Mesothelial cell of epicardium (in vitro differentiated cells): ENCODE results near the gene FARP2. TPM values are rescaled to one million over a fixed set of nuclear protein-coding genes. Genes with fewer than 3 reads are reported as not detected.
"Not testable (repeated sequence)": the region's sequence is repeated elsewhere in the genome, so short reads cannot be mapped to it uniquely, and the experiment has no call there.

Experiments used
- DNase-seq, 2 experiments: peaks; one replicate each; pipeline ENCODE4 v3.0.0; 2021; ENCODE audit warnings: low spot score in 2 of 2; ENCODE audit not compliant: unreplicated experiment in 2 of 2
- H3K27ac Mint-ChIP-seq: 2 replicates; pipeline ENCODE4 v1.8.0; 2021; ENCODE audit warnings: mixed read lengths
- H3K27me3 Mint-ChIP-seq: 2 replicates; pipeline ENCODE4 v1.8.0; 2021; ENCODE audit warnings: low read depth, mixed read lengths
- H3K36me3 Mint-ChIP-seq: 2 replicates; pipeline ENCODE4 v1.8.0; 2021; ENCODE audit warnings: mixed read lengths
- H3K4me1 Mint-ChIP-seq: 2 replicates; pipeline ENCODE4 v1.8.0; 2021; ENCODE audit warnings: mixed read lengths
- H3K4me3 Mint-ChIP-seq: 2 replicates; pipeline ENCODE4 v1.8.0; 2021; ENCODE audit warnings: mild to moderate bottlenecking, moderate library complexity, mixed read lengths
- H3K9me3 Mint-ChIP-seq: 2 replicates; pipeline ENCODE4 v1.8.0; 2021; ENCODE audit warnings: mixed read lengths
- CTCF ChIP-seq: fragments of 200-600 bp; sonication (generic); IDR thresholded peaks from one replicate; pipeline ENCODE4 v1.5.0; 2021; ENCODE audit warnings: antibody characterized with exemption; ENCODE audit not compliant: unreplicated experiment
- total RNA-seq: library from RNA; stranded (reverse); gene quantifications from 3 replicates; pipeline ENCODE4 v1.2.1, GENCODE V29; 2021

Gene FARP2
- total RNA-seq, 1 donor from 2014 or later, result 54.9 TPM

DNA sequence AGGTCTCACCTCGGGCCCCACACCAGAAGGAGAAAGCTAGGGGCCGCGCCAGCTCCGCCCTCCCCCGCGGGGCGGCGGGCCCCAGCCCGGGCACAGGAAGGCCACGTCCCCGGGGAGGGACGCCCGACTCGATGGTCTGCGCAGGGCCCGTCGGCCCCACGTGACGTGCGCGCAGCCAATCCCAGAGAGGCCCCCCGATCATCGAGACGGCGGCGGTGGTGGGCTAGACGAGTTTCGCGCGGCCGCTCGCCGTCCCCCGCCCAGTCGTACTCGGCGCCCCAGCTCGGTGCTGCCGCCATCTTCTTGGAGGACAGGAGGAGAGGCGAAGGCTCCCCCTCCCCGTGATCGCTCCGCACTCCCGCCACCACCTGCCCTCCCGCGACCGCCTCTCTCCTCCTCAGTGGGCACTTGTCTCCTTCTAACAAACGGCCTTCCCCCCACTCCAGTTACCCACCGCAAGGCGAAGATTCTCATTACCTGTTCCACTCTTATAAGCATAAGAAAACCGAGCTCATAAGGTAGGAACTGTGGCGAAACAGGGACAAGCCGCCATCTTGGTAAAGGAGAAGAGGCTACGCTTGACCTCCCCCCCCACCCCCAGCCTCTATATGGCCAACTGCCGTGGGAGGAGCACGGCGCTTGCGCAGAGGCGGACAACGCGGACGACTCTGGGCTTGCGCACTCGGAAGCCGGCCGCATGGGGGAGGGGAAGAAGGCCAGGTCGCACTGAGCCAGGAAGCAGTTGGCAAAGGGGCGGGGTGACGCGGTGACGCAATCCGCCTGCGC is 40.8 kb upstream of the FARP2 start, which contains the start of gene HDLBP:
Gene HDLBP, minus strand, starts transcription at position 580 of the 786 bp plus-strand sequence. CDS start 48,803 bp downstream, outside the sequence.
- peak; percentile 100 for DNase-seq
- Mint-ChIP-seq H3K36me3 (peaks cover 5% of the 10 kb centered on the region), H3K4me3 (peak within 1 kb of the TSS; percentile 99), H3K9me3 (no peaks in the 10 kb centered on the region), H3K4me1 (peaks cover 55% of the 10 kb centered on the region), H3K27me3 (no peaks in the 10 kb centered on the region), H3K27ac (peak within 1 kb of the TSS; percentile 100)
- TF ChIP-seq CTCF, result no peak

DNA sequence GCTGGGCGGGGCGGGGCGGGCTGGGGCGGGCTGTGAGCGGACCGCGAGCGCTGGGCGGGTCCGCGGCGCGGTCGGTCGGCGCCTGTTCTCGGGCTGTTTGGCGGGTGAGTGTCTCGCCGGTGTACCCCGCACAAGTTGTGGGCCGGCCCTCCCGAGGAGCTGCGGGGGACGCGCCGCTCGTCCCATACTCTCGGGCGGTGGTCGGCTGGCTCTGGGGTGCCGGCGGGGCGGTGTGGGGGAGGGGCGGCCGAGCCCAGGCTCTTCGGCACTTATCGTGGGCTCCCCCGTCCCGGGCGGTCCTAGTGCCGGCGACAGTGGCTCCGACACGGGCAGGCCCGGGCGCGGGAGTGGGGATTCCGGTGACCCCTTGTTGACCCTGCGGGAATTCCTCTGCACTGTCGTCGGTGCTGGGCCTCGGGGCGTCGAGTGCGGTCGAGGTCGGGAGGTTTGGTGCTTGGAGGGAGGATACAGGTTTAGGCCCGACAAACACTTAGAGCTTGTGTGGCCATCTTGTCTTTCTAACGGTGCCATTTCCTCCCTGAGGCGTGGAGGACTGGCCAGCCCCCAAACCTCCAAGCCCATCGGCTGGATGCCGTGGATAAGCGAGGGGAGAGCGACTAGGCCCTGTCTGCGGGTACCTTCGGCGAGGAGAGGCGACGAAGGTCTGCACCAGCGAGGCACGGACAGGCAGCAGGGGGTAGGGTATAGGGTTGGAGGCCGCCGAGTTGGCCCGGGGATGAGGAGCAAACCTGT is 40.0 kb upstream of the FARP2 start, which contains the start of gene SEPTIN2:
Gene SEPTIN2, plus strand, starts transcription at position 47 of the 753 bp plus-strand sequence. CDS start 8,308 bp downstream, outside the sequence.
- no peaks in the 10 kb centered on the region for H3K9me3 Mint-ChIP-seq
- peak in 1 of 2 experiments; percentile 79 for DNase-seq
- peaks cover 5% of the 10 kb centered on the region for H3K36me3 Mint-ChIP-seq
- H3K27me3 Mint-ChIP-seq, result no peaks in the 10 kb centered on the region
- H3K27ac Mint-ChIP-seq, result peak within 1 kb of the TSS; percentile 100
- H3K4me1 Mint-ChIP-seq, result peaks cover 56% of the 10 kb centered on the region
- peak within 1 kb of the TSS; percentile 99 for H3K4me3 Mint-ChIP-seq
- TF ChIP-seq CTCF, result no peak

GRCh38 chr2:241316825-241317224 is 39.3 kb upstream of the FARP2 start:
- no peak for TF ChIP-seq CTCF
- H3K36me3 Mint-ChIP-seq, result peaks cover 5% of the 10 kb centered on the region
- H3K4me3 Mint-ChIP-seq, result peak overlapping the region; percentile 99
- peak overlapping the region; percentile 100 for H3K27ac Mint-ChIP-seq
- no peaks in the 10 kb centered on the region for H3K9me3 Mint-ChIP-seq
- H3K27me3 Mint-ChIP-seq, result no peaks in the 10 kb centered on the region
- no peak for DNase-seq
- peaks cover 60% of the 10 kb centered on the region for H3K4me1 Mint-ChIP-seq

GRCh38 chr2:241317391-241317790 is 38.7 kb upstream of the FARP2 start:
- H3K9me3 Mint-ChIP-seq, result no peaks in the 10 kb centered on the region
- H3K27ac Mint-ChIP-seq, result peak overlapping the region; percentile 100
- H3K4me3 Mint-ChIP-seq, result peak overlapping the region; percentile 99
- no peak for DNase-seq
- no peaks in the 10 kb centered on the region for H3K27me3 Mint-ChIP-seq
- no peak for TF ChIP-seq CTCF
- H3K4me1 Mint-ChIP-seq, result peaks cover 62% of the 10 kb centered on the region
- peaks cover 5% of the 10 kb centered on the region for H3K36me3 Mint-ChIP-seq

- H3K9me3 Mint-ChIP-seq, H3K27me3 Mint-ChIP-seq, H3K36me3 Mint-ChIP-seq, H3K27ac Mint-ChIP-seq, DNase-seq: not testable (repeated sequence)
- Mint-ChIP-seq H3K4me1 (peaks cover 62% of the 10 kb centered on the region), H3K4me3 (peak overlapping the region; percentile 99)
These were observed 37.3 kb upstream of the FARP2 start for GRCh38 chr2:241318830-241319229.

DNA sequence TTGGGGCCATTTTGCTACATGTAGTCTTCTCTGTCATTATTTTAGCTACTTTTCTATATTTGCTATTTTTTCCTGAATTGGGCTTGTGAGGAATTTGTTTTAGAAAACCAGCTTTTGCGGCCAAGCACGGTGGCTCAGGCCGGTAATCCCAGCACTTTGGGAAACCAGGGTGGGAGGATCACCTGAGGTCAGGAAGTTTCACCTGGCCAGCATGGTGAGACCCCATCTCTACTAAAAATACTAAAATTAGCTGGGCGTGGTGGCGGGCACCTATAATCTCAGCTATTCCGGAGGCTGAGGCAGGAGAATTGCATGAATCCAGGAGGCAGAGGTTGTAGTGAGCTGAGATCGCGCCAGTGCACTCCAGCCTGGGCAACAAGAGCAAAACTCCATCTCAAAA is 35.7 kb upstream of the FARP2 start:
- Mint-ChIP-seq H3K4me3 (peak overlapping the region; percentile 16), H3K36me3 (peaks cover 10% of the 10 kb centered on the region)
- no peak for TF ChIP-seq CTCF

More for the DNA sequence above, 35.7 kb upstream of the FARP2 start:
- Mint-ChIP-seq H3K27ac (peak overlapping the region; percentile 85), H3K27me3 (no peaks in the 10 kb centered on the region), H3K4me1 (peaks cover 62% of the 10 kb centered on the region), H3K9me3 (no peaks in the 10 kb centered on the region)
- DNase-seq, result no peak
